ENCODE data around the gene PCBD2.

PCBD2 gene

DNA sequence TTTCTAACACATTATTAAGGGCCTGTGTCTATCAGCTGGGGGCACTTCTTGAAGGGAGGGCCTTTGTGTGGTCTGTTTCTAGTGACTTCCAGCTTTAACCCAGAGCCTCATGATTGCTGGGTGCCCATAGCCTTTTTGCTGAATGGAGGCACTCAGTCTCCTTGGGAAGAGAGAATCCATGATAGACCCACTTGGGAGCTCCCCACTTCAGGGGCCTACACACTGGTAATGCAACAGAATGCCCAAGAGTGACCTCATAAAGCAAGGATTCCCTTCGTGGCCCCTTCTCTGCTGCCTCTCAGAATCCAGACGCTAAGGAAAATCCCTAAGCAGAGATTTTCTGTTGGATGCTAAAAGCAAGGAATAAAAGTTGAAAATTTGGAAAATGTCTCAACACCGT lies 62.7 kb downstream of the PCBD2 start, which contains the start of gene CATSPER3:
Gene CATSPER3 (plus strand): TSS at position 301 of the 400 bp plus-strand sequence. CDS start 85 bp downstream, at position 386.
- Histone ChIP-seq H3K27me3 (replicated peaks; ENCODE audit: insufficient read depth, low read length) (no peaks in the 10 kb centered on the region), H3K9me2 (replicated peaks; ENCODE audit: insufficient read depth, low read length) (no peaks in the 10 kb centered on the region)

DNA sequence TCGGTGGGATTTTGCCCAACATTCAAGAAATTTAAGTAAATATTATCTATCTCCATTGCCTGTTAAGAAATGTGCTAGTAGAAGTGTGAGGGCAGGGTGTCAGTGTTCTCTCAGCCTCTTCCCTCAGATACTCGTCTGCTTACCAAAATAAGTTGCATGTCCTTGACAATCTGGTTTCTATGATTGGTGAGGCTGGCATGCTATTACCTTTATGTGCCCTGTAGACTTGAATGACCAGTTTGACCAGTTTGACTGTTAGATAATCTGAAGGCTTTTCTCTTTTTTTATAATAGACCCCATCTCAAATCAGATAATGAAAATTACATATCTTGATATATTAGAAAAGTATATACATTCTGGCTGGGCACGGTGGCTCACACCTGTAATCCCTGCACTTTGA lies 63.1 kb downstream of the PCBD2 start:
- Histone ChIP-seq H3K9me3 (replicated peaks; ENCODE audit: insufficient read depth, low read length) (no peaks in the 10 kb centered on the region), H3K4me2 (ENCODE audit: low read depth, low read length) (no peak overlapping the region), H3K36me3 (replicated peaks; ENCODE audit: insufficient read depth, low read length) (no peaks in the 10 kb centered on the region), H3F3A (ENCODE audit: insufficient read depth, low read length) (no peaks in the 10 kb centered on the region), H2AFZ (ENCODE audit: low read length) (no peak overlapping the region), H3K4me1 (ENCODE audit: low read length) (0 out of 2 replicates have a peak, but pooled peaks cover 7% of the 10 kb centered on the region), H3K9ac (ENCODE audit: low read length) (no peak overlapping the region), H3K79me2 (ENCODE audit: low read length) (no peaks in the 10 kb centered on the region), H3K9me2 (replicated peaks; ENCODE audit: insufficient read depth, low read length) (no peaks in the 10 kb centered on the region), H3K27ac (ENCODE audit: low read length) (no peak overlapping the region), H4K20me1 (ENCODE audit: insufficient read depth, low read length) (no peaks in the 10 kb centered on the region), H3K4me3 (ENCODE audit: low read length) (no peak overlapping the region), H3K27me3 (replicated peaks; ENCODE audit: insufficient read depth, low read length) (no peaks in the 10 kb centered on the region)
- no peak for DNase-seq
- TF ChIP-seq EZH2phosphoT487 (IDR thresholded peaks at IDR 0.05; ENCODE audit: low read length), result no peak
- no peak for TF ChIP-seq EZH2 (optimal IDR thresholded peaks at IDR 0.05; ENCODE audit: low read depth, low read length)
- TF ChIP-seq, protein P1, sequence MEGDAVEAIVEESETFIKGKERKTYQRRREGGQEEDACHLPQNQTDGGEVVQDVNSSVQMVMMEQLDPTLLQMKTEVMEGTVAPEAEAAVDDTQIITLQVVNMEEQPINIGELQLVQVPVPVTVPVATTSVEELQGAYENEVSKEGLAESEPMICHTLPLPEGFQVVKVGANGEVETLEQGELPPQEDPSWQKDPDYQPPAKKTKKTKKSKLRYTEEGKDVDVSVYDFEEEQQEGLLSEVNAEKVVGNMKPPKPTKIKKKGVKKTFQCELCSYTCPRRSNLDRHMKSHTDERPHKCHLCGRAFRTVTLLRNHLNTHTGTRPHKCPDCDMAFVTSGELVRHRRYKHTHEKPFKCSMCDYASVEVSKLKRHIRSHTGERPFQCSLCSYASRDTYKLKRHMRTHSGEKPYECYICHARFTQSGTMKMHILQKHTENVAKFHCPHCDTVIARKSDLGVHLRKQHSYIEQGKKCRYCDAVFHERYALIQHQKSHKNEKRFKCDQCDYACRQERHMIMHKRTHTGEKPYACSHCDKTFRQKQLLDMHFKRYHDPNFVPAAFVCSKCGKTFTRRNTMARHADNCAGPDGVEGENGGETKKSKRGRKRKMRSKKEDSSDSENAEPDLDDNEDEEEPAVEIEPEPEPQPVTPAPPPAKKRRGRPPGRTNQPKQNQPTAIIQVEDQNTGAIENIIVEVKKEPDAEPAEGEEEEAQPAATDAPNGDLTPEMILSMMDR (IDR thresholded peaks at IDR 0.05; ENCODE audit: low read length), result no peak

More for the DNA sequence above, 62.7 kb downstream of the PCBD2 start, which contains the start of gene CATSPER3:
- DNase-seq, result no peak
- Histone ChIP-seq H3K36me3 (replicated peaks; ENCODE audit: insufficient read depth, low read length) (no peaks in the 10 kb centered on the region), H3K4me3 (ENCODE audit: low read length) (no peak within 1 kb of the TSS), H3F3A (ENCODE audit: insufficient read depth, low read length) (no peaks in the 10 kb centered on the region), H3K79me2 (ENCODE audit: low read length) (no peaks in the 10 kb centered on the region), H3K9me3 (replicated peaks; ENCODE audit: insufficient read depth, low read length) (no peaks in the 10 kb centered on the region), H3K9ac (ENCODE audit: low read length) (no peak within 1 kb of the TSS), H3K27ac (ENCODE audit: low read length) (no peak within 1 kb of the TSS), H2AFZ (ENCODE audit: low read length) (no peak within 1 kb of the TSS), H4K20me1 (ENCODE audit: insufficient read depth, low read length) (no peaks in the 10 kb centered on the region), H3K4me1 (ENCODE audit: low read length) (0 out of 2 replicates have a peak, but pooled peaks cover 7% of the 10 kb centered on the region), H3K4me2 (ENCODE audit: low read depth, low read length) (no peak within 1 kb of the TSS)
- TF ChIP-seq EZH2 (optimal IDR thresholded peaks at IDR 0.05; ENCODE audit: low read depth, low read length) (no peak), EZH2phosphoT487 (IDR thresholded peaks at IDR 0.05; ENCODE audit: low read length) (no peak)
- TF ChIP-seq, protein P1 (IDR thresholded peaks at IDR 0.05; ENCODE audit: low read length), result no peak

DNA sequence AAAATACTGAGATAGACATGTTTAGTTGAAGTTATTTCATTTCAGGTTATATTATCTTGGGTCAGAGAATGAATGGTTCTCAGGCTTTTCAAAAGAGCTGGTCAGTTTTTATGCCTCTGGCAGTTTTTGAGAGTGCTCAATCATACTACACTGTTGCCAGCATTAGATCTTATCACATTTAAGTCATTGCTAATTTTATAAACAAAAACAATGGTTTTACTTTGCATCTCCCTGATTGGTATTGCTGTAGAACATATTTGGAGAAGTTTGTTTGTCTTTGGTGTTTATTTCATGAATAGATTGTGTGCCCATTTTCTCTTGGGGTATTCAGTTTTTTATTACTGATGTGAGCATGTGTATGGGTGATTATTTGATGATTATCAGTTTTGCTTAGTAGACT lies 64.2 kb downstream of the PCBD2 start:
- DNase-seq, result no peak
- no peak overlapping the region for H2AFZ ChIP-seq (ENCODE audit: low read length)

More for the DNA sequence above, 64.2 kb downstream of the PCBD2 start:
- Histone ChIP-seq H4K20me1 (ENCODE audit: insufficient read depth, low read length) (no peaks in the 10 kb centered on the region), H3K27me3 (replicated peaks; ENCODE audit: insufficient read depth, low read length) (no peaks in the 10 kb centered on the region), H3K9ac (ENCODE audit: low read length) (no peak overlapping the region), H3K9me3 (replicated peaks; ENCODE audit: insufficient read depth, low read length) (no peaks in the 10 kb centered on the region), H3K4me3 (ENCODE audit: low read length) (no peak overlapping the region), H3K27ac (ENCODE audit: low read length) (no peak overlapping the region), H3K4me1 (ENCODE audit: low read length) (0 out of 2 replicates have a peak, but pooled peaks cover 7% of the 10 kb centered on the region), H3K36me3 (replicated peaks; ENCODE audit: insufficient read depth, low read length) (no peaks in the 10 kb centered on the region), H3K79me2 (ENCODE audit: low read length) (no peaks in the 10 kb centered on the region), H3K9me2 (replicated peaks; ENCODE audit: insufficient read depth, low read length) (no peaks in the 10 kb centered on the region), H3F3A (ENCODE audit: insufficient read depth, low read length) (no peaks in the 10 kb centered on the region), H3K4me2 (ENCODE audit: low read depth, low read length) (no peak overlapping the region)
- TF ChIP-seq EZH2phosphoT487 (IDR thresholded peaks at IDR 0.05; ENCODE audit: low read length) (no peak), EZH2 (optimal IDR thresholded peaks at IDR 0.05; ENCODE audit: low read depth, low read length) (no peak)
- TF ChIP-seq, protein P1 (IDR thresholded peaks at IDR 0.05; ENCODE audit: low read length), result no peak
